ENCODE results near the gene BABAM1. TPM values are rescaled to one million over a fixed set of nuclear protein-coding genes. Genes with fewer than 3 reads are reported as not detected.

BABAM1 gene
- polyA plus RNA-seq, 3 donors = 76.9 to 106 (median 90.3) TPM

GRCh38 chr19:17309965-17310461, 42.8 kb downstream of the BABAM1 start:
- Histone ChIP-seq H4K20me1 (ENCODE audit: insufficient read depth, low read length) (peaks cover 53% of the 10 kb centered on the region), H3K4me3 (replicated peaks in 1 of 3; ENCODE audit: low read depth in 2 of 3, low read length in 3 of 3) (peak overlapping the region; percentile 81 to 88 (median 82)), H3K9me3 (replicated peaks in 1 of 2; ENCODE audit: control insufficient read depth in 1 of 2, insufficient read depth in 1 of 2, low read length in 2 of 2) (no peaks in the 10 kb centered on the region), H3K4me2 (replicated peaks; ENCODE audit: extremely low read depth, low read length, poor library complexity, severe bottlenecking) (peak overlapping the region; percentile 90), H3K9ac (ENCODE audit: insufficient read depth, low read length, poor library complexity, severe bottlenecking) (peak overlapping the region; percentile 81), H3K27ac (ENCODE audit: low read depth in 1 of 2, low read length in 2 of 2) (peak overlapping the region; percentile 53 to 86), H3K4me1 (ENCODE audit: control insufficient read depth in 1 of 2, insufficient read depth in 2 of 2, low read length in 2 of 2) (peaks cover 26 to 36% of the 10 kb centered on the region in 2 donors), H3K27me3 (ENCODE audit: control insufficient read depth in 2 of 2, insufficient read depth in 2 of 2, low read length in 2 of 2) (no peaks in the 10 kb centered on the region), H3K36me3 (replicated peaks in 1 of 2; ENCODE audit: control insufficient read depth in 1 of 2, insufficient read depth in 2 of 2, low read length in 2 of 2) (peaks cover 13 to 34% of the 10 kb centered on the region in 2 donors), H2AFZ (ENCODE audit: insufficient read depth, low read depth, low read length, poor library complexity, severe bottlenecking) (peak overlapping the region; percentile 61), H3K79me2 (ENCODE audit: insufficient read depth, low read length) (peaks cover 63% of the 10 kb centered on the region)
- Mint-ChIP-seq H3K27me3 (ENCODE audit: low read depth in 3 of 3) (peaks cover 0 to 3% (median 0%) of the 10 kb centered on the region in 3 donors), H3K36me3 (peaks cover 17 to 31% of the 10 kb centered on the region in 2 donors), H3K4me3 (peak overlapping the region; percentile 88 to 91), H3K27ac (peak overlapping the region; percentile 79 to 94 (median 90)), H3K4me1 (peaks cover 28% of the 10 kb centered on the region), H3K9me3 (no peaks in the 10 kb centered on the region)
- DNase-seq = no peak
- TF ChIP-seq, protein P1, sequence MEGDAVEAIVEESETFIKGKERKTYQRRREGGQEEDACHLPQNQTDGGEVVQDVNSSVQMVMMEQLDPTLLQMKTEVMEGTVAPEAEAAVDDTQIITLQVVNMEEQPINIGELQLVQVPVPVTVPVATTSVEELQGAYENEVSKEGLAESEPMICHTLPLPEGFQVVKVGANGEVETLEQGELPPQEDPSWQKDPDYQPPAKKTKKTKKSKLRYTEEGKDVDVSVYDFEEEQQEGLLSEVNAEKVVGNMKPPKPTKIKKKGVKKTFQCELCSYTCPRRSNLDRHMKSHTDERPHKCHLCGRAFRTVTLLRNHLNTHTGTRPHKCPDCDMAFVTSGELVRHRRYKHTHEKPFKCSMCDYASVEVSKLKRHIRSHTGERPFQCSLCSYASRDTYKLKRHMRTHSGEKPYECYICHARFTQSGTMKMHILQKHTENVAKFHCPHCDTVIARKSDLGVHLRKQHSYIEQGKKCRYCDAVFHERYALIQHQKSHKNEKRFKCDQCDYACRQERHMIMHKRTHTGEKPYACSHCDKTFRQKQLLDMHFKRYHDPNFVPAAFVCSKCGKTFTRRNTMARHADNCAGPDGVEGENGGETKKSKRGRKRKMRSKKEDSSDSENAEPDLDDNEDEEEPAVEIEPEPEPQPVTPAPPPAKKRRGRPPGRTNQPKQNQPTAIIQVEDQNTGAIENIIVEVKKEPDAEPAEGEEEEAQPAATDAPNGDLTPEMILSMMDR (IDR thresholded peaks at IDR 0.05) = no peak
- intact Hi-C loops (cut with micrococcal nuclease) = no loop called here
- WGBS (ENCODE audit: insufficient coverage) = 3% methylated on average over 12 of the region's 23 CpGs

DNA sequence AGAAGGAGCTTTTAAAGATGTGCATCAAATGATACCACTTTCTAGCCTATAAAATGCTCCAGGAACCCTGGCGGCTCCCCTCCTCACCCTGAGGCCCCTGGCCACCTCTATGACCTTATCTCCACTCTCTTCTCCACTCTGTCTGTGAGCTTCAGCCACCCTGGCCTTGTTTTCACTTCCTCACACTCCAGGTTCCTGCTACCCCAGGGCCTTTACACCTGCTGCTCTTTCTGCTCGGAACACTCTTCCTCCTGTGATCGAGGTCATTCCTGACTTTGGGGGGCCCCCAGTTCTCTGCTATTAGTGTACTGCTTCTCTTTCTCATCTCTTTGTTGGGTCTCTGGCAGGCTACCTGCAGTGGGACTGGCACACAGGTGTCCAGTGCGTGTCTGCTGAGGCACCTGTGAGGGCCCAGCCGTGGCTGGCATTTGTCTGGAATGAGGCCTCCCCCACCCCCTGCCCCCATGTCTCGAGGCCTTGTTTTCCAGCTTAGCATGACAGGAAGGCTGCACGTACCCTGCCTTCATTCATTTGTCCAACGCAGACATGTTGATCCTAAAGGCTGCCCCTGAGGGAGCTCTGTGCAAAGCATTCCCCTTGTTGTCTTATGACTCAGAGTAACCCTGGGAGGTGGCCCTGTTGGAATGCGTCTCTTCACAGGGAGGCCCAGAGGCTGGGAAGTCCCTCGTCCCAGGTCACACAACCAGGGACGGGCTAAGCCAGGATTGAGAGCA, 44.4 kb downstream of the BABAM1 start:
- Histone ChIP-seq H3K4me2 (replicated peaks; ENCODE audit: extremely low read depth, low read length, poor library complexity, severe bottlenecking) (no peak overlapping the region), H3K9ac (ENCODE audit: insufficient read depth, low read length, poor library complexity, severe bottlenecking) (no peak overlapping the region)

More for the DNA sequence above, 44.4 kb downstream of the BABAM1 start:
- H2AFZ ChIP-seq (ENCODE audit: insufficient read depth, low read depth, low read length, poor library complexity, severe bottlenecking) = no peak overlapping the region
- intact Hi-C loops (cut with micrococcal nuclease) = no loop called here
- Mint-ChIP-seq H3K27ac (peak overlapping the region in 3 of 7 donors; percentile 25 to 70 (median 38)), H3K27me3 (ENCODE audit: low read depth in 3 of 3) (peaks cover 0 to 3% (median 1%) of the 10 kb centered on the region in 3 donors), H3K4me1 (peaks cover 23% of the 10 kb centered on the region), H3K36me3 (peaks cover 27 to 44% of the 10 kb centered on the region in 2 donors), H3K4me3 (no peak overlapping the region), H3K9me3 (no peaks in the 10 kb centered on the region)
- H3K27ac ChIP-seq (ENCODE audit: low read depth in 1 of 2, low read length in 2 of 2) = no peak overlapping the region
- no peaks in the 10 kb centered on the region for H3K27me3 ChIP-seq (ENCODE audit: control insufficient read depth in 2 of 2, insufficient read depth in 2 of 2, low read length in 2 of 2)
- no peak for DNase-seq
- 88% methylated on average over 10 of the region's 11 CpGs for WGBS (ENCODE audit: insufficient coverage)
- TF ChIP-seq, protein P1 (IDR thresholded peaks at IDR 0.05) = no peak
- H3K4me3 ChIP-seq (replicated peaks in 1 of 3; ENCODE audit: low read depth in 2 of 3, low read length in 3 of 3) = no peak overlapping the region
- peaks cover 48% of the 10 kb centered on the region for H4K20me1 ChIP-seq (ENCODE audit: insufficient read depth, low read length)
- peaks cover 15 to 23% of the 10 kb centered on the region in 2 donors for H3K4me1 ChIP-seq (ENCODE audit: control insufficient read depth in 1 of 2, insufficient read depth in 2 of 2, low read length in 2 of 2)
- H3K9me3 ChIP-seq (replicated peaks in 1 of 2; ENCODE audit: control insufficient read depth in 1 of 2, insufficient read depth in 1 of 2, low read length in 2 of 2) = no peaks in the 10 kb centered on the region
- peaks cover 24 to 43% of the 10 kb centered on the region in 2 donors for H3K36me3 ChIP-seq (replicated peaks in 1 of 2; ENCODE audit: control insufficient read depth in 1 of 2, insufficient read depth in 2 of 2, low read length in 2 of 2)
- H3K79me2 ChIP-seq (ENCODE audit: insufficient read depth, low read length) = peaks cover 57% of the 10 kb centered on the region
